ENCODE results near the gene WDR27.
"Not testable (repeated sequence)": the region's sequence is repeated elsewhere in the genome, so short reads cannot be mapped to it uniquely, and the experiment has no call there.

Gene WDR27

GRCh38 chr6:169469028-169469427 lies 232.8 kb downstream of the WDR27 start:
- no peak for DNase-seq

DNA sequence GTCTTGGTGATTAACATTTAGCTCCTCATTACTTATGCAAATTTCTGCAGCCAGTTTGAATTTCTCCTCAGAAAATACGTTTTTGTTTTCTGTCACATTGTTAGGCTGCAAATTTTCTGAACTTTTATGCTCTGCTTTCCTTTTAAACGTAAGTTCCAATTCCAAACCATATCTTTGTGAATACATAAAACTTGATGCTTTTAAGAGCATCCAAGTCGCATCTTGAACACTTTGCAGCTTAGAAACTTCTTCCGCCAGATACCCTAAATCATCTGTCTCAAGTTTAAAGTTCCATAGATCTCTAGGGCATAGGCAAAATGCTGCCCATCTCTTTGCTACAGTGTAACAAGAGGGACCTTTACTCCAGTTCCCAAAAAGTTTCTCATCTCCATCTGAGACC lies 234.1 kb downstream of the WDR27 start:
- DNase-seq: not testable (repeated sequence)

GRCh38 chr6:169466256-169466655 lies 235.6 kb downstream of the WDR27 start:
- not testable (repeated sequence) for DNase-seq

DNA sequence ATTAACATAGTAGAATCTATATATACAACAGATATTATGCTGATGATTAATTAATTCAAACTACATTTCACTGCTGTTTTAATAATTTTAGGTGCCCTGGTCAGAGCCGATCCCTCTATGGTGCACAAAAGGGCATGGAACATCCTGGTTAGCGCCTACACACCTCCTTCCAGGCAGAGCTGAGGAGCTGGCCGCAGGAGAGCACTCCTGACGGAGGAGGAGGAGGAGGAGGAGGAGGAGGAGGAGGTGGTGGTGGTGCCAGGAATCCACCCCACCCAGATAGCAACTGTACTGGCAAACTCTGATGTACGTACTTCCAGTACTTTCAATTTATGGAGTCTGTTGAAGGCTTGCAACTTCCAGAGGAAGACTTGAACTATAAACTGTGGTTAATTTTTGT lies 244.1 kb downstream of the WDR27 start:
- DNase-seq: no peak

DNA sequence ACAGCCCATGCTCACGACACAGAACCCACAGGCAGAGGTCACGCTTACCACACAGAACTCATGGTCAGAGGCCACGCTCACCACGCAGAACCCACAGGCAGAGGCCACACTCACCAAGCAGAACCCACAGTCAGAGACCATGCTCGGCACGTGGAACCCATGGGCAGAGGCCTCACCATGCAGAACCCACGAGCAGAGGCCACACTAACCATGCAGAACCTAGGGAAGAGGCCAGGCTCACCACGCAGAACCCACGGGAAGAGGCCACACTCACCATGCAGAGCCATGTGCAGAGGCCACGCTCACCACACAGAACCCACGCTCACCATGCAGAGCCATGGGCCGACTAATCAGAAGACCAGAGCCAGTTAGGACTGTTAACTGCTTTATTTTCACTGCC lies 245.0 kb downstream of the WDR27 start:
- no peak for DNase-seq

DNA sequence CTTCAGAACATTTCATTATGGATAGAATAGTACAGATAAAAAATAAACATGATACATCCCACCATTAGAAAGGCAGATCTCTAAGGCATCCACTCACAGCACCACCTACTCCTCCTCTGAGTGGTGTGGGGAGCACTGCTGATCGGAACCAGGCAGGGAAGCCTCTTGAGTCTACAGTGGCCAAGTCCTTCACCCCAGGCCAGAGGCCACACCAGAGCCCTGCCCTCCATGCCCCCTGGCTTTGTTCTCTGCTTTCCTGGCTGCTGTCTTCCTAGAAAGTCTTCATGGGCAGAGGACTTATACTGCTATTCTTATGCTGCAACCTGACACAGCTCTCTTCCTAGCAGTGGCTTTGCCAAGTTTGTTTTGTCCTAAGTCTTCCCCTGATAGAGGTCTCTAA lies 246.4 kb downstream of the WDR27 start:
- DNase-seq: no peak

DNA sequence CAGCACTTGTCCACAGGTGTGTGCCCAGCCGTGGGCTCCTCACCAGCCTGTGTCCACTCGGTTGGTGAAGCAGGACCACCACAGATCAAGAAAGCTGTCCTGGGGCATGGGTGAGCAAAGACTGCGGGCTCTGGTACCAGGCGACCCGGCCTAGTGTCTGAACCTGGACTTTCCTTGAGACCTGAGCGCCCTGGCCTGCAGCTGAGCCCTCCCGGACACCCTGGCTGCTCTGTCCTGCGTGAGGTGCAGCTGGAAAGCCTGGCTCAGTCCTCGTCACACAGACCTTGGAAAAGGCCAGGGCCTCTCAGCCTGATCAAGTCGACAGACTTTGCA lies 247.0 kb downstream of the WDR27 start:
- DNase-seq: no peak

GRCh38 chr6:169454204-169454871 lies 247.5 kb downstream of the WDR27 start:
- DNase-seq: no peak

- no peak for DNase-seq
Observed at GRCh38 chr6:169452869-169453620, 248.8 kb downstream of the WDR27 start.

GRCh38 chr6:169452117-169452868 lies 249.5 kb downstream of the WDR27 start:
- no peak for DNase-seq

GRCh38 chr6:169451065-169451838 lies 250.6 kb downstream of the WDR27 start:
- no peak for DNase-seq

- no peak for DNase-seq
Observed at GRCh38 chr6:169450097-169450496, 251.7 kb downstream of the WDR27 start.

GRCh38 chr6:169449221-169449620 lies 252.6 kb downstream of the WDR27 start:
- no peak for DNase-seq

GRCh38 chr6:169445661-169446581 lies 255.9 kb downstream of the WDR27 start:
- no peak for DNase-seq

- DNase-seq: no peak
Observed at GRCh38 chr6:169445227-169445626, 256.6 kb downstream of the WDR27 start.

- no peak for DNase-seq
Observed at GRCh38 chr6:169441292-169441691, 260.5 kb downstream of the WDR27 start.

- DNase-seq: no peak
Observed at GRCh38 chr6:169439710-169440109, 262.1 kb downstream of the WDR27 start.

DNA sequence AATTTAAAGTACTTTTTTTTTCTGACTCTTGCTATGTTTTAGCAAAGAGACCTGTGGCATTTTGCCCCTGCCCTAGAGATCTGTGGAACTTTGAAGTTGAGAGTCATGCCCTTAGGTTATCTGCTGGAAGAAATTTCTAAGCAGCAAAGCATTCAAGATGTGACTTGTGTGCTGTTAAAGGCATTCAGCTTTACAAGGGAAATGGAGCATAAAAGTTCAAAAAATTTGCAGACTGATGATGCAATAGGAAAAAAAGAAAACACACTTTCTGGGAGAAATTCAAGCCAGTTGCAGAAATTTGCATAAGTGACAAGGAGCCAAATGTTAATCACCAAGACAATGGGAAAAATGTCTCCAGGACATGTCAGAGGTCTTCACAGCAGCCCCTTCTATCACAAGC lies 267.3 kb downstream of the WDR27 start:
- not testable (repeated sequence) for DNase-seq

DNA sequence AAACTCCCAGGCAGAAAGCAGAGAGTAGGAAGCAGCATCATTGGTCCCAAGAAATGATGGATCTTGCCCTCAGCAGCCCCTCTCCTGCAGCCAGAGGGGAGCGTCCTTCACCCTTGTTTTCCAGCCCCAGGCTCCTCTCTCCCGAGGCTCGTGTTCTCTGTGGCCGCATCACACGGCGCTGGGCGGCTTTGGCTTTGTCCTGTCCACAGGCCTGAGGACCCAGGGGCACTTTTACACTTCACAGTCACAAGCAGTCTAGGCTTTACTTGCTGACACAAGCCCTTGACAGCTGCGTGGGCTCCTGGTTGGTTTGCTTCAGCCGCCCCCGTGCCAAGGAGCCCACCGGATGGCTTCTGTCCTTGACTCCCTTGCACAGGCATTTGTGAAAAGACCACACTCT lies 272.8 kb downstream of the WDR27 start:
- DNase-seq: no peak

DNA sequence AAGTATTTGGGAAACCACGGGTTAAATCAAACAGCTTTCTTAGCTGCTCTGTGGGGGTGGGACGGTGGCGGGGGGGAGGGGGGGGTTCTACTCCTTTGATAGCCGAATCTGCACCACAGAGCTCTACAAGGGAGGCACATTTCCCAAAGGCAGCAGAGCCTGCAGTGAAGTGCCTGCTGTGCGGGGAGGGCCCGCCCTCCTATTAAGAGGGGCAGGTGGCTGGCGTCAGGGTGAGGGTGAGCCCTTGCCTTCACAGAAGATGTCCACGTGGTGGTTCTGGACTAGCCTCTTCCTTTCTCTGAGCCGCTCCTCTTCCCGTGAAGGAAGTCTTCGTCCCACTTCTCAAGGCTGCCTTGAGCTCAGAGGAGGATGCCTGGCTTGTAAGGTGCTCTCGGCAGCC lies 273.3 kb downstream of the WDR27 start:
- no peak for DNase-seq

GRCh38 chr6:169427856-169428255 lies 274.0 kb downstream of the WDR27 start:
- DNase-seq: no peak

GRCh38 chr6:169426611-169427010 lies 275.2 kb downstream of the WDR27 start:
- no peak for DNase-seq
